ENCODE data around the gene LAD1.

The LAD1 gene

DNA sequence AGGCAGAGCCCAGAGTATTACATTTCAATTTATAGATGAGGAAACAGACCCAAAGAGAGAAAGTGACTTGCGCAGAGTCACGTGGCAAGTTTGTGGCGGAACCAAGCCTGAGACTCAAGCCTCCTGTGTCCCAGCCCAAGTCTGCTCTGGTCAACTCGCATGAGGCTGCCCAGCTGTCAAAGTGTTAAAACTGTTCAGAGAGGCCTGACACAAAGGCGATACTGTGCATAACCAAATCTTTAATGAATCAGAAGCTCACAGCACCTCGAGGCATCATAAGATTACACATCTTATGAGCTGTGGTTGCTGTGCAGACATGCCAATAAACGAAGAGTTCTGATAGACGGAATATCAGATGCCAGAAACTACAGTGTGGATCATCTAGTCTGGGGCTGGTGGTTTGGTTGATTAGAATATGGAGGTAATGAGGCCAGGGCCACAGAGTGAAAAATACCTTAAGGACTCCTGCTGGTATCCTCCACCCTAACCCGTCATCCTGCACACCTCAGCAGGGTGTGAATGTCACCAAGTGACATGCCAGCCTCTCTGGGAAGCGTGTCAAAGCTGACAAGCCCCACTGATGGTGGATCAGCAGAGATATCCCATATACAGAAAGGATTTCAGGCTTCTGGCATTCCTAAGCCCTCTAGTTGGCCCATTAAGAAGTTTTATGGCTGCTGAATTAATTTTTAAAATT lies 63.8 kb downstream of the LAD1 start:
- TF ChIP-seq, protein P1, sequence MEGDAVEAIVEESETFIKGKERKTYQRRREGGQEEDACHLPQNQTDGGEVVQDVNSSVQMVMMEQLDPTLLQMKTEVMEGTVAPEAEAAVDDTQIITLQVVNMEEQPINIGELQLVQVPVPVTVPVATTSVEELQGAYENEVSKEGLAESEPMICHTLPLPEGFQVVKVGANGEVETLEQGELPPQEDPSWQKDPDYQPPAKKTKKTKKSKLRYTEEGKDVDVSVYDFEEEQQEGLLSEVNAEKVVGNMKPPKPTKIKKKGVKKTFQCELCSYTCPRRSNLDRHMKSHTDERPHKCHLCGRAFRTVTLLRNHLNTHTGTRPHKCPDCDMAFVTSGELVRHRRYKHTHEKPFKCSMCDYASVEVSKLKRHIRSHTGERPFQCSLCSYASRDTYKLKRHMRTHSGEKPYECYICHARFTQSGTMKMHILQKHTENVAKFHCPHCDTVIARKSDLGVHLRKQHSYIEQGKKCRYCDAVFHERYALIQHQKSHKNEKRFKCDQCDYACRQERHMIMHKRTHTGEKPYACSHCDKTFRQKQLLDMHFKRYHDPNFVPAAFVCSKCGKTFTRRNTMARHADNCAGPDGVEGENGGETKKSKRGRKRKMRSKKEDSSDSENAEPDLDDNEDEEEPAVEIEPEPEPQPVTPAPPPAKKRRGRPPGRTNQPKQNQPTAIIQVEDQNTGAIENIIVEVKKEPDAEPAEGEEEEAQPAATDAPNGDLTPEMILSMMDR (conservative IDR thresholded peaks at IDR 0.05) = no peak
- no peak overlapping the region for H3K27ac ChIP-seq

DNA sequence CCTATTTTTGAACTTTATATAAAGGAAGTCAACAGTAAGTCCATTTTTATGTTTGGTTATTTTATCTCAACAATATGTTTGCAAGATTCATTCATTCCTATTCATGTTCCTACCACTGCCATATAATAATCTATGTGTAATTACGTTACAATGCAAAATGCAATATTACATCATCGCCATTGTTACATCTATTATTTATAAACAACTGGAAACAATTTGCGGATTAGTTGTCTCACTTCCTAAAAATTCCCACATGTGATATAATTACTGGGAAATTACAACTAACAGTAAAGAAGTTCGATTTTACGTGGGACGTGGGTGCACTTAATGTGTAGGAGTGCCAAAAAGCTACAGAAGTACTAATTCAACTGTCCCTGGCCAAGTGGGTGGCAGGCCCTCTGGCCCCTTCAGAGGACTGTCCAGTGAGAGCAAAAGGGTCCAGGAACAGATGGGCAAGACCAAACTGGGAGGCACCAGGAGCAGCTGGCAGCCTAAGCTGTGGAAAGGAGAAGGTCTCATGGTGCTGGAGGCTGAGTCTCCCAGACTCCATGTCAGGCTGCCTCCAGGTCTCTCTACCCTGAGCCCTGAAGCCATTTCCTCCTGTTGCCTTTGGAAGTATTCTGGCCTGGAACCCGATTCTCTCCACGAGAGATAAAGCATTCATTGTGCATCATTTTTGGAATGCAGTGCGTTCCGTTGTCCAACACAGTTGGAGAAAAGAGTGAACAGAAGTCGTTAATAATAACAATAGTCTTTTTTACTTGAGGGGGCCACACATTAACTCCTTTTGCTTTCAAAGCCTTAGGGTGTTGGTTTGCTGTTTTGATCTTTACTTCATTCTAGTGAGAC lies 64.6 kb downstream of the LAD1 start:
- TF ChIP-seq, protein P1 (conservative IDR thresholded peaks at IDR 0.05) = no peak
- H3K27ac ChIP-seq = no peak overlapping the region

GRCh38 chr1:201332616-201333335 lies 66.3 kb downstream of the LAD1 start:
- TF ChIP-seq, protein P1 (conservative IDR thresholded peaks at IDR 0.05) = no peak

DNA sequence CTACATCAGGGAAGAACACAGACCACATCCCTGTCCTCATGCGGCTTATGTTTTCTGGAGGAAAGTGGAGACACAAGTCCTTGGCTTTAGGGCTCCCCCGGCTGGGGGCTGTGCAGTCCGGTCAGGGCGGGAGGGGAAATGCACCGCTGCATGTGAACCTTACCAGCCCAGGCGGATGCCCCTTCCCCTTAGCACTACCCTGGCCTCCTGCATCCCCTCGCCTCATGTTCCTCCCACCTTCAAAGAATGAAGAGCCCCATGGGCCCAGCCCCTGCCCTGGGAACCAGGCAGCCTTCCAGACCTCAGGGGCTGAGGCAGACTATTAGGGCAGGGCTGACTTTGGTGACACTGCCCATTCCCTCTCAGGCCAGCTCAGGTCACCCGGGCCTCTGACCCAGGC lies 67.1 kb downstream of the LAD1 start:
- no peak overlapping the region for H3K27ac ChIP-seq
- TF ChIP-seq, protein P1 (conservative IDR thresholded peaks at IDR 0.05) = no peak

More at GRCh38 chr1:201332616-201333335, 66.3 kb downstream of the LAD1 start:
- no peak overlapping the region for H3K27ac ChIP-seq

GRCh38 chr1:201331166-201331565 lies 68.0 kb downstream of the LAD1 start:
- H3K27ac ChIP-seq = no peak overlapping the region
- TF ChIP-seq, protein P1 (conservative IDR thresholded peaks at IDR 0.05) = no peak
